Testis (tissue), 3 donors: ENCODE results near the gene PSME2. TPM values are rescaled to one million over a fixed set of nuclear protein-coding genes. Genes with fewer than 3 reads are reported as not detected.

Experiments
- DNase-seq: peaks from one replicate; pipeline ENCODE4 v3.0.0-alpha.2; 2019
- H3K27ac ChIP-seq, 2 donors: fragments of 200-600 bp; sonication (generic); one replicate each; pipeline ENCODE4 v1.5.1; 2019
- H3K27me3 ChIP-seq: fragments of 200-600 bp; sonication (generic); one replicate; pipeline ENCODE4 v1.5.1; 2019
- H3K36me3 ChIP-seq: fragments of 200-600 bp; sonication (generic); one replicate; pipeline ENCODE4 v1.5.1; 2017; ENCODE audit warnings: low read depth; ENCODE audit errors: missing control alignments
- H3K4me1 ChIP-seq: fragments of 200-600 bp; sonication (generic); one replicate; pipeline ENCODE4 v1.5.1; 2019
- H3K4me3 ChIP-seq, 2 donors: fragments of 200-600 bp; sonication (generic); one replicate each; pipeline ENCODE4 v1.5.1; 2017 to 2019
- H3K9me3 ChIP-seq: fragments of 200-600 bp; sonication (generic); one replicate; pipeline ENCODE4 v1.5.1; 2017
- POLR2A ChIP-seq: fragments of 450-650 bp; IDR thresholded peaks from one replicate; pipeline ENCODE4 v1.6.1; 2017; ENCODE audit warnings: antibody characterized with exemption, mild to moderate bottlenecking, moderate library complexity
- WGBS, 2 donors: methylation state at CpG; one replicate each; pipeline ENCODE4 v1.1.5; 2018; 5-methylcytosine and 5-hydroxymethylcytosine counted together
- intact Hi-C: fragments of 100-400 bp; cut with DNase I; formaldehyde crosslinking; loops from one replicate; pipeline ENCODE4 v1.15.1; 2023; ENCODE audit warnings: low total_unique reads
- polyA plus RNA-seq: library from polyadenylated mRNA; stranded (reverse); fragments of 350-450 nt; fragmentation: Illumina TruSeq; extraction: RNeasy Lipid Tissue Mini Kit (QIAGEN cat#74804); gene quantifications from one replicate; pipeline ENCODE4 v1.2.3, GENCODE V29; 2014; ENCODE audit warnings: low read depth, low replicate concordance; ENCODE audit not compliant: insufficient read depth
- total RNA-seq, 2 donors: library from RNA; depleted of rRNA; stranded (reverse); fragments of >200 nt; gene quantifications; one replicate each; pipeline ENCODE4 v1.2.3, GENCODE V29; 2016
- TF ChIP-seq, protein P1 (sequence below), 3 experiments: fragments of 450-650 bp in 2 of 3; fragments of 200-600 bp in 1 of 3; sonication (generic) in 1 of 3; IDR thresholded peaks; one replicate each; pipeline ENCODE4 v1.5.1; 2016 to 2019; ENCODE audit warnings: antibody characterized with exemption in 3 of 3, mild to moderate bottlenecking in 2 of 3, moderate library complexity in 1 of 3

The PSME2 gene
- total and polyA plus RNA-seq, 3 donors from 2014 or later = 49.8 to 122 (median 78.1) TPM

DNA sequence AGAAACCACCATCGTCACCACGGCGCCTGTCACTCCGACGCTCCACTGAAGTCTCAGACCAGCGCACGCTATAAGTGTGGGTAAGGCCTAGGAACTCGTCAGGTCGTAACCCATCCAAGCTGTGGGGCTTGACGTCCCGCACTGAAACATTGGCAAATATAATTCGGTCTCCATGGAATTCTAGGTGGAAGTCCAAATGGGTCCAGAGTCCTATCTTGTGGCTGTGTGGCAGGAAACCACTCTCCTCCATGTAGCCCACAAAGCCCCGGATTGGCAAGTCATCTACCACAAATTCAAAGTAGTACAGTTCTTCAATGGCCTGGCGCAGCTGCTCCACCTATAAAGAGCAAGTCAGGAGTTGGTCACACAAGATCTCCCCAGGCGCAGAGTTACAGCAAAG, 46.5 kb upstream of the PSME2 start:
- Histone ChIP-seq H3K36me3 (no peaks in the 10 kb centered on the region), H3K4me3 (no peak overlapping the region), H3K9me3 (no peaks in the 10 kb centered on the region), H3K27ac (no peak overlapping the region), H3K4me1 (peaks cover 15% of the 10 kb centered on the region), H3K27me3 (no peaks in the 10 kb centered on the region)
- no peak for TF ChIP-seq POLR2A
- TF ChIP-seq, protein P1, sequence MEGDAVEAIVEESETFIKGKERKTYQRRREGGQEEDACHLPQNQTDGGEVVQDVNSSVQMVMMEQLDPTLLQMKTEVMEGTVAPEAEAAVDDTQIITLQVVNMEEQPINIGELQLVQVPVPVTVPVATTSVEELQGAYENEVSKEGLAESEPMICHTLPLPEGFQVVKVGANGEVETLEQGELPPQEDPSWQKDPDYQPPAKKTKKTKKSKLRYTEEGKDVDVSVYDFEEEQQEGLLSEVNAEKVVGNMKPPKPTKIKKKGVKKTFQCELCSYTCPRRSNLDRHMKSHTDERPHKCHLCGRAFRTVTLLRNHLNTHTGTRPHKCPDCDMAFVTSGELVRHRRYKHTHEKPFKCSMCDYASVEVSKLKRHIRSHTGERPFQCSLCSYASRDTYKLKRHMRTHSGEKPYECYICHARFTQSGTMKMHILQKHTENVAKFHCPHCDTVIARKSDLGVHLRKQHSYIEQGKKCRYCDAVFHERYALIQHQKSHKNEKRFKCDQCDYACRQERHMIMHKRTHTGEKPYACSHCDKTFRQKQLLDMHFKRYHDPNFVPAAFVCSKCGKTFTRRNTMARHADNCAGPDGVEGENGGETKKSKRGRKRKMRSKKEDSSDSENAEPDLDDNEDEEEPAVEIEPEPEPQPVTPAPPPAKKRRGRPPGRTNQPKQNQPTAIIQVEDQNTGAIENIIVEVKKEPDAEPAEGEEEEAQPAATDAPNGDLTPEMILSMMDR (IDR thresholded peaks at IDR 0.05) = no peak
- no peak for DNase-seq
- intact Hi-C loops = no loop called here
- WGBS, 2 donors = 91 to 96% methylated on average over 12 to 15 of the region's 15 CpGs

DNA sequence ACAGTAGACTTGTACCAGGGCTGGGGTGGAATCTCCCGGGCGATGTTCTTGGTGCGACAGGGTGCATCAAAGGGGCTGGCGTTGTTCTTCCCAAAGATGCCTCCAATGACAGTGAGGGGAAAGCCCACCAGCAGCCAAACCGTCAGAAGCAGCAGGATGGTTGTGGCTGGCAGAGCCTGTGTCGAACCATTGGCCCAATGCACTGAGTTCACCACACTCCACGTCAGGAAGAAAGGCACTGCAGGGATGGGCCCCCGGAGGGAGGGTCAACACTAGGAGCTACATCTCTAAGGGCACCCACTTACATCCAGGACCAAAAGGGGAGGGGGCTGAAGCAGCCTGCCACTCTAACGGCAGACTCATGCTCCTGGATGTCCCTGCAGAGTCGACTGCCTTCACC, 44.0 kb upstream of the PSME2 start:
- no peaks in the 10 kb centered on the region for H3K36me3 ChIP-seq
- H3K4me3 ChIP-seq = no peak overlapping the region
- H3K4me1 ChIP-seq = peaks cover 14% of the 10 kb centered on the region
- H3K9me3 ChIP-seq = no peaks in the 10 kb centered on the region
- intact Hi-C loops = no loop called here
- 88 to 94% methylated on average over 6 to 10 of the region's 10 CpGs for WGBS, 2 donors
- TF ChIP-seq, protein P1 (IDR thresholded peaks at IDR 0.05) = no peak
- H3K27me3 ChIP-seq = no peaks in the 10 kb centered on the region
- DNase-seq = no peak
- H3K27ac ChIP-seq = no peak overlapping the region

DNA sequence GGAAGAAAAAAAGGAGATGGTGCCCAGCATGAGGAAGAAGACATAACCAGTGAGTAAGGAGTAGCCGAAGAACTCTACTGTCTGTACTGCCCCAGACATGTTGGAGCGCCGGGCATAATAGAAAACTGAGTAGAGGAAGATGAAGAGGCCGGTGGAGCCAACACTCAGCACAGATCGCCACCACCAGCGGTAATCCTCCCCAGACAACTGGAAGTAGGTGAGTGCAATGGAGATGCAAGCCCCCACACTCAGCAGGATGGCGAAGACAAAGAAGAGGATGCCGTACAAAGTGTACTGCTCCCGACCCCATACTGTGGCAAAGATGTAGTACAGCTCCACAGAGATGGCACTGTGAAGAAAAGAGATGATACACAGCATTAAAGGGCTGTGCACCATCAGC, 43.0 kb upstream of the PSME2 start:
- H3K36me3 ChIP-seq = no peaks in the 10 kb centered on the region
- H3K4me1 ChIP-seq = peaks cover 10% of the 10 kb centered on the region
- H3K9me3 ChIP-seq = no peaks in the 10 kb centered on the region
- no peak overlapping the region for H3K27ac ChIP-seq
- H3K4me3 ChIP-seq = no peak overlapping the region
- DNase-seq = no peak
- intact Hi-C loops = no loop called here
- H3K27me3 ChIP-seq = no peaks in the 10 kb centered on the region
- 88 to 92% methylated on average over 9 of the region's 9 CpGs for WGBS, 2 donors
- no peak for TF ChIP-seq POLR2A
- TF ChIP-seq, protein P1 (IDR thresholded peaks at IDR 0.05) = no peak

DNA sequence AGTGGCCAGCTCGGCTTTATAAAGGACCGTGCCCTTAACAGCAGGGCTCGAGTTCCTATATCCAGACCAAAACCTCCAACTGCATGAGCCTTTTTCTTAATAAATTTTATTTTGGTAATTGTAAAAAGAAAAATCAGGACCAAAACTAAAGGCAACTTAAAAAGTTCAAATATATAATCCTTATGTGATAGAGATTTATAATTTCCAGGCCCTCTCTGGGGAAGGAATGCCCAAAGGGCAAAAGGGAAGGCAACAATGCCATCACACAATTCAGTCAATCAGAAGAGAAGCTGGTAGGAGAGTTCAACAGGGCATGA, 42.6 kb upstream of the PSME2 start:
- Histone ChIP-seq H3K9me3 (no peaks in the 10 kb centered on the region), H3K4me3 (peak overlapping the region in 1 of 2 donors; percentile 76), H3K4me1 (peaks cover 9% of the 10 kb centered on the region), H3K36me3 (no peaks in the 10 kb centered on the region), H3K27me3 (no peaks in the 10 kb centered on the region), H3K27ac (peak overlapping the region in 1 of 2 donors; percentile 52)
- 0 to 3% methylated on average over 3 of the region's 3 CpGs for WGBS, 2 donors
- no peak for DNase-seq
- TF ChIP-seq, protein P1 (IDR thresholded peaks at IDR 0.05) = no peak
- no peak for TF ChIP-seq POLR2A
- intact Hi-C loops = no loop called here

DNA sequence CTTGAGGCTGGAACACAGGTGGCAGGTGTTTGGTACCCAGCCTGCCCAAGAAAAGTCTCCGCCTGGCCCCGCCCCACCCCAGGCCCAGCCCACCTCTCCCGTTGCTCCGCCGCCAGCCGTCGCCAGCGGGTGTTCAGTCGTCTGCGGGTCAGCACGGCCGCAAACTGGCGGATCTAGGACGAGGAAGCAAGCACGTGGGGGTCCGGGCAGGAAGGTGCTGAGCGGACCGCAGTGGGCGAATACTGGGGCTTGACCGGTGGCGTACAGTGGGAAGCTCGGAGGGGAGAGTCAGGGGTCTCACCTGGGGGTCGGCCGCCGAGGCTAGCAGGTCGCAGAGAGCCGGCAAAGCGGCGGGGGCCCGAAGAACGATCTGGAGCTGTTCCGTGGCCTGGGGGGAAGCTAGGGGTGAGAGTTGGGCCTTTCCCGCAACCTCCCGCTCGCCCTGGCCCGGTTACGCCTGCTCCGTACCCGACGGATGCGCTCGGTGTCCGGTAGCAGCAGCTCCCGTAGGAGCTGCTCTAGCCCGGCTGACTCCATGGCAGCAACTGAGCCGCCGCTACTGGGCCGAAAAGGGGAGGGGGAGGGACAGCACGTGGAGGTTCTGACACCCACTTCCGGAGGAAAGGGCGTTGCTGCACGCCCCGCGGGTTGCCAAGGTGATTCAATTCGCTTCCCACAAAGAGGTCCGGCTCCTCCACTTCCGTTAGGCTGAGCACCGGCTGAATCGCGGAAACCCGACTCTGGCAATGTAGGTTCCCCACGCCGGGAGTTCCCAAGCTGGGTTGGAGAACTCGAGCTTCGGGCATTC, 42.0 kb upstream of the PSME2 start, which contains the start of gene IPO4:
Gene IPO4, minus strand, starts transcription at position 566 of the 808 bp plus-strand sequence. Its CDS starts 29 bp downstream, at position 537.
- TF ChIP-seq, protein P1 (IDR thresholded peaks at IDR 0.05) = no peak
- no peak for TF ChIP-seq POLR2A
- Histone ChIP-seq H3K4me3 (peak within 1 kb of the TSS; percentile 55 to 76), H3K27me3 (no peaks in the 10 kb centered on the region), H3K36me3 (no peaks in the 10 kb centered on the region), H3K9me3 (no peaks in the 10 kb centered on the region), H3K27ac (peak within 1 kb of the TSS in 1 of 2 donors; percentile 52), H3K4me1 (peaks cover 9% of the 10 kb centered on the region)
- peak; percentile 98 for DNase-seq
- 0% methylated on average over 42 to 64 of the region's 65 CpGs for WGBS, 2 donors
- intact Hi-C loops = no loop called here
